ENCODE data around the gene PARD3. TPM values are rescaled to one million over a fixed set of nuclear protein-coding genes. Genes with fewer than 3 reads are reported as not detected.

PARD3 gene
- total RNA-seq, 1 donor from 2014 or later = 76.4 TPM

- Histone ChIP-seq H3K36me3 (ENCODE audit: control insufficient read depth, insufficient read depth, low read length) (no peaks in the 10 kb centered on the region), H3K4me3 (ENCODE audit: low read depth, low read length) (no peak overlapping the region), H3K27me3 (ENCODE audit: control insufficient read depth, insufficient read depth, low read length) (no peaks in the 10 kb centered on the region)
- no peak for TF ChIP-seq CTCF (IDR thresholded peaks at IDR 0.05; ENCODE audit: insufficient read depth, low read length, poor library complexity, severe bottlenecking)
- no peak for DNase-seq (ENCODE audit: low read depth)
These were observed 309.8 kb downstream of the PARD3 start for GRCh38 chr10:34505338-34505737.

GRCh38 chr10:34504534-34504933 lies 310.6 kb downstream of the PARD3 start:
- Histone ChIP-seq H3K27me3 (ENCODE audit: control insufficient read depth, insufficient read depth, low read length) (no peaks in the 10 kb centered on the region), H3K4me3 (ENCODE audit: low read depth, low read length) (no peak overlapping the region), H3K36me3 (ENCODE audit: control insufficient read depth, insufficient read depth, low read length) (no peaks in the 10 kb centered on the region)
- peak; percentile 48 for DNase-seq (ENCODE audit: low read depth)
- no peak for TF ChIP-seq CTCF (IDR thresholded peaks at IDR 0.05; ENCODE audit: insufficient read depth, low read length, poor library complexity, severe bottlenecking)

- H3K4me3 ChIP-seq (ENCODE audit: low read depth, low read length) = no peak overlapping the region
- H3K36me3 ChIP-seq (ENCODE audit: control insufficient read depth, insufficient read depth, low read length) = no peaks in the 10 kb centered on the region
- DNase-seq (ENCODE audit: low read depth) = no peak
- no peaks in the 10 kb centered on the region for H3K27me3 ChIP-seq (ENCODE audit: control insufficient read depth, insufficient read depth, low read length)
- no peak for TF ChIP-seq CTCF (IDR thresholded peaks at IDR 0.05; ENCODE audit: insufficient read depth, low read length, poor library complexity, severe bottlenecking)
These were observed 311.4 kb downstream of the PARD3 start for GRCh38 chr10:34503704-34504103.

GRCh38 chr10:34499612-34500279 lies 315.4 kb downstream of the PARD3 start:
- no peaks in the 10 kb centered on the region for H3K27me3 ChIP-seq (ENCODE audit: control insufficient read depth, insufficient read depth, low read length)
- TF ChIP-seq CTCF (IDR thresholded peaks at IDR 0.05; ENCODE audit: insufficient read depth, low read length, poor library complexity, severe bottlenecking) = no peak
- no peak overlapping the region for H3K4me3 ChIP-seq (ENCODE audit: low read depth, low read length)
- DNase-seq (ENCODE audit: low read depth) = no peak
- H3K36me3 ChIP-seq (ENCODE audit: control insufficient read depth, insufficient read depth, low read length) = no peaks in the 10 kb centered on the region

GRCh38 chr10:34498821-34499220 lies 316.3 kb downstream of the PARD3 start:
- DNase-seq (ENCODE audit: low read depth) = no peak
- TF ChIP-seq CTCF (IDR thresholded peaks at IDR 0.05; ENCODE audit: insufficient read depth, low read length, poor library complexity, severe bottlenecking) = no peak
- Histone ChIP-seq H3K4me3 (ENCODE audit: low read depth, low read length) (no peak overlapping the region), H3K36me3 (ENCODE audit: control insufficient read depth, insufficient read depth, low read length) (no peaks in the 10 kb centered on the region), H3K27me3 (ENCODE audit: control insufficient read depth, insufficient read depth, low read length) (no peaks in the 10 kb centered on the region)

- H3K36me3 ChIP-seq (ENCODE audit: control insufficient read depth, insufficient read depth, low read length) = no peaks in the 10 kb centered on the region
- no peaks in the 10 kb centered on the region for H3K27me3 ChIP-seq (ENCODE audit: control insufficient read depth, insufficient read depth, low read length)
- no peak for TF ChIP-seq CTCF (IDR thresholded peaks at IDR 0.05; ENCODE audit: insufficient read depth, low read length, poor library complexity, severe bottlenecking)
- H3K4me3 ChIP-seq (ENCODE audit: low read depth, low read length) = no peak overlapping the region
- DNase-seq (ENCODE audit: low read depth) = no peak
These were observed 319.2 kb downstream of the PARD3 start for GRCh38 chr10:34495938-34496337.

Data from kidney epithelial cell (primary cell).